ENCODE measurements around the gene PLA2G15.

Gene PLA2G15

GRCh38 chr16:68298907-68299561, 53.9 kb downstream of the PLA2G15 start:
- DNase-seq (ENCODE audit: low read depth in 2 of 2): no peak

GRCh38 chr16:68299571-68300453, 54.6 kb downstream of the PLA2G15 start:
- DNase-seq (ENCODE audit: low read depth in 2 of 2): no peak

GRCh38 chr16:68300734-68301459, 55.7 kb downstream of the PLA2G15 start:
- DNase-seq (ENCODE audit: low read depth in 2 of 2): no peak

- DNase-seq (ENCODE audit: low read depth in 2 of 2): no peak
Observed at GRCh38 chr16:68306633-68307032, 61.5 kb downstream of the PLA2G15 start.

- no peak for DNase-seq (ENCODE audit: low read depth in 2 of 2)
Observed at GRCh38 chr16:68309799-68310198, 64.6 kb downstream of the PLA2G15 start.

GRCh38 chr16:68310437-68310773, 65.2 kb downstream of the PLA2G15 start:
- DNase-seq (ENCODE audit: low read depth in 2 of 2): no peak
